CD4-positive, alpha-beta T cell treated with Interferon gamma for 1 hour (primary cell): Measurements from ENCODE around the gene PSME4.

Source experiments
- DNase-seq: peaks from one replicate; pipeline ENCODE4 v3.0.0-alpha.2; 2020

Gene PSME4, protein sequence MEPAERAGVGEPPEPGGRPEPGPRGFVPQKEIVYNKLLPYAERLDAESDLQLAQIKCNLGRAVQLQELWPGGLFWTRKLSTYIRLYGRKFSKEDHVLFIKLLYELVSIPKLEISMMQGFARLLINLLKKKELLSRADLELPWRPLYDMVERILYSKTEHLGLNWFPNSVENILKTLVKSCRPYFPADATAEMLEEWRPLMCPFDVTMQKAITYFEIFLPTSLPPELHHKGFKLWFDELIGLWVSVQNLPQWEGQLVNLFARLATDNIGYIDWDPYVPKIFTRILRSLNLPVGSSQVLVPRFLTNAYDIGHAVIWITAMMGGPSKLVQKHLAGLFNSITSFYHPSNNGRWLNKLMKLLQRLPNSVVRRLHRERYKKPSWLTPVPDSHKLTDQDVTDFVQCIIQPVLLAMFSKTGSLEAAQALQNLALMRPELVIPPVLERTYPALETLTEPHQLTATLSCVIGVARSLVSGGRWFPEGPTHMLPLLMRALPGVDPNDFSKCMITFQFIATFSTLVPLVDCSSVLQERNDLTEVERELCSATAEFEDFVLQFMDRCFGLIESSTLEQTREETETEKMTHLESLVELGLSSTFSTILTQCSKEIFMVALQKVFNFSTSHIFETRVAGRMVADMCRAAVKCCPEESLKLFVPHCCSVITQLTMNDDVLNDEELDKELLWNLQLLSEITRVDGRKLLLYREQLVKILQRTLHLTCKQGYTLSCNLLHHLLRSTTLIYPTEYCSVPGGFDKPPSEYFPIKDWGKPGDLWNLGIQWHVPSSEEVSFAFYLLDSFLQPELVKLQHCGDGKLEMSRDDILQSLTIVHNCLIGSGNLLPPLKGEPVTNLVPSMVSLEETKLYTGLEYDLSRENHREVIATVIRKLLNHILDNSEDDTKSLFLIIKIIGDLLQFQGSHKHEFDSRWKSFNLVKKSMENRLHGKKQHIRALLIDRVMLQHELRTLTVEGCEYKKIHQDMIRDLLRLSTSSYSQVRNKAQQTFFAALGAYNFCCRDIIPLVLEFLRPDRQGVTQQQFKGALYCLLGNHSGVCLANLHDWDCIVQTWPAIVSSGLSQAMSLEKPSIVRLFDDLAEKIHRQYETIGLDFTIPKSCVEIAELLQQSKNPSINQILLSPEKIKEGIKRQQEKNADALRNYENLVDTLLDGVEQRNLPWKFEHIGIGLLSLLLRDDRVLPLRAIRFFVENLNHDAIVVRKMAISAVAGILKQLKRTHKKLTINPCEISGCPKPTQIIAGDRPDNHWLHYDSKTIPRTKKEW (N-terminal part only)

DNA sequence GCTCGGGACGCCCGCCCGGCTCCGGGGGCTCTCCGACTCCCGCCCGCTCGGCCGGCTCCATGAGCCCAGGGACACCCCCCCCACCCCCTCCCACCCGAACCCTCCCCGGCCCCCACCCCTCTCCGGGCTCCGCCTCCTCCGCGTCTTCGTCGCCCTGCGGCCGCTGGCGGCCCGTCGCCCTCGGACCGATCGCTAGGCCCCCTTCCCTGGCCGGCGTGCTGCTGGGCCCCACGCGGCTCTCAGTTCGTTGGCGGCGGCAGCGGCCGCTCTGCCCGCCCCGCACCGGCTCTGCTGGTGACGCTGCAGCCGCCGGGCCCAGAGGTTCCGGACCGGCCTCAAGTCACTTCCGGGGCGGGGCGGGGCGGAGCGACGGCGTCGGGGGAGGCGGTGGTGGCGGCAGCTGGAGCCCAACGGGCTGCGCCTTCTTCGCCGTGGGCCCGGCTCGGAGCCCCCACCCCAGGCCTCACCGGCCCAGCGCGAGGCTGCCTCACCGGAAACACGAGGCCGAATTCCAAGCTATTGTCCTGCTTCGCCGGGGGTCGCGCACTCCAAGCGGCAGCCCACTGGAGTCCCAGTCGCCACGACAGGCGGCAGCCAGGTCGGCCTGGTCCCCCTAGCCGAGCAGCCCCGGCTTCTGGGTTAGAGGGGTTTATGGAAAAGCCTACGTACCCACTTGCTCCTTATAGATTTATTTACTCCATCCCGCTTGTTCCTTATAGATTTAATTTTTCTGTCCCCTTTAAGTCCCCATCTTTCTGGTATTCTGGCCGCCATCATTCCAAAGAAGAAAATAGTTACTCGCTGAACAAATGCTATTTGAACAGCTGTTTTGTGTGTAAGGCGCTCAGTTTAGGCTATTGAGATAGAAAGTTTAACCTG lies at the start of gene PSME4:
Gene PSME4 (minus strand): TSS at position 270 of the 879 bp plus-strand sequence. CDS start 209 bp downstream, at position 61.
- DNase-seq, result peak; percentile 90

DNA sequence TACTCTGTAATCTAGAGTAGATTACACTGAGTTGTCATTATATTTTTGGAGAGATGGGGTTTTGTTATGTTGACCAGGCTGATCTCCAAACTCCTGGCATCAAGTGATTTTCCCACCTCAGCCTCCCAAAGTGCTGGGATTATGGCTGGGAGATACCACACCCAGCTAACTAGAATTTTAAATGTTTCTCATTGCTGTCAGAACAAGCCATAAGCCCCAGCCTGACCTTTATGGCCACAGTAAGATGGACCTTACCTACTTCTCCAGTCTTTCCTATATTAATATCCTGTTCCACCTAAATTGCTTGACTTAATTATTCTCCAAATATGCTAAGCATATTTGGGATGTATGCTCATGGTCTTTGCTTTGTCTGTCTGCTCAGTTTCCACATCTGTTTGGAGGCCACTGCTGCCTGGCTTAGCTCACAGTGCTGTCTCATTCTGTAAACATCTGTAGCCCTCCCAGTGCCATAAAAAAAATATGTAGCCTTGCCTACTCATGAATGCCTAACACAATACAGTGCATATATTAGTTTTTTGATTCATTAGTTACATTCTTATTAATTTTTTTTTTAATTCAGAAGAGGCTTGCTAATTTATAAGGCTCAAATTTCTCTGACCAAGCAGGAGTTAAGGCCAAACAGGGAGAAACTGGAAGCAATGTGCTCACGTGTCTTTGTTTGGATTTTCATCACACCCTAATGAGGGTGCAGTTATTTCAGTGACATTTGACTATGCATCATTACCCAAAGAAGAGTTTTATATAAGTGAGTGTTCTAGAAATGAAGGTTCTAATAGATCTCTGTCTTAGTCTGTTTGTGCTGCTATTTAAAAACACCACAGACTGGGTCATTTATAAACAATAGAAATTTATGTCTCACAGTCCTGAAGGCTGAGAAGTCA lies 45.3 kb upstream of the PSME4 start:
- no peak for DNase-seq

DNA sequence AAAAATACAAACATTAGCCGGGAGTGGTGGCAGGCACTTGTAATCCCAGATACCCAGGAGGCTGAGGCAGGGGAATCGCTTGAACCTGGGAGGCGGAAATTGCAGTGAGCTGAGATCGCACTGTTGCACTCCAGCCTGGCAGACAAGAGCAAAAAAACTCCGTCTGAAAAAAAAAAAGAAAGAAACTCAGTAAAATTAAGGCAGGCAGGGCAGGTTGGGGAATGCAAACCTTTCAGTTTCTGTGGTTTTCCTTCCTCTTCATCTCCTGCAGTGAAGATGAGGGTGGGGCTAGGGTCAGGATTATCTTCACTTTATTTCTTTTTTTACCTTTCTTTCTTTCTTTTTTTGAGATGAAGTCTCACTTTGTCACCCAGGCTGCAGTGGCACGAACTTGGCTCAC lies 43.2 kb upstream of the PSME4 start:
- DNase-seq, result no peak

DNA sequence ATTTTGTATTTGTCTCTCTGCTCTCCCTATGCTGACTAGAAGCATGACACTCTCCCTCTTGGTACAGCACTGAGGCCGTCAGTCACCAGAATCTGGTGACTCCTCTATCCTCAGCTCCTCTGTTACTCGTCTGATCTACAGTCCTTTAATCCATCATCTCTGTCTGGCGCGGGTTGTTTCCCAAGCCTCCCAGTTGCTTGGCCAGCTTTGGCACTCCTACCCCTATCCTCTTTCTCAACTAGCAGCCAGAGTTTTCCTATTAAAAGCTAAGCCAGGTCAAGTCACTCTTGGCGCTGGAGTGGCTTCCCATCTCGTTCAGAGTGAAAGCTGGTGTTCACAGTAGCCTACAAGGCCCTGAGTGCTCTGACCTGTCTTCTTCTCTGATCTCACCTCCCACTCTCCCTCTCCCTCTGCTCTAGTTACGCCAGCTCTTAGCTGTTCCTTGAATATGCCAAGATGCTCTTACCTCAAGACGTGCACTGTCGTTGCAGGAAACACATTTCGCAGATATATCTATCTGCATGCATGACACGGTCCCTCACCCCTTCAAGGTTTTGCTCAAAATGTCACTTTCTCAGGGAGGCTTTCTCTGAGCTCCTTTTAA lies 41.8 kb upstream of the PSME4 start:
- DNase-seq, result no peak

DNA sequence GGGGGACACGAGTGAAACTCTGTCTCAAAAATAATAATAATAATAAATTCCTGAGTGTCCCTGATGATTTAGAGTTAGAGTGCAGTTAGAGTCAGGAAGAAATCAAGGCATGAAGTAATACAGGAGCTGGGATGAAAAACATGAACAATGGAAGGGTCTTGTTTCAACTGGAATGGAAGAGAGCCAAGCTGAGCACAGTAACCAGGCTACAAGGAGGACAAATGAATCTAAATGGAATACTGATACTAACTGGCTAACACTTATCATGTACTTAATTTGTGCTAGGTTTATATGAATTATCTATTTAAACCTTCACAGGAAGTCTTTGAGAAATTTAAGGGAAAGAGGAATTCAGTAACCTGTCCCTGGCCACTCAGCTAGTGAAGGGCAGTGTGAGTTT lies 38.8 kb upstream of the PSME4 start:
- no peak for DNase-seq

DNA sequence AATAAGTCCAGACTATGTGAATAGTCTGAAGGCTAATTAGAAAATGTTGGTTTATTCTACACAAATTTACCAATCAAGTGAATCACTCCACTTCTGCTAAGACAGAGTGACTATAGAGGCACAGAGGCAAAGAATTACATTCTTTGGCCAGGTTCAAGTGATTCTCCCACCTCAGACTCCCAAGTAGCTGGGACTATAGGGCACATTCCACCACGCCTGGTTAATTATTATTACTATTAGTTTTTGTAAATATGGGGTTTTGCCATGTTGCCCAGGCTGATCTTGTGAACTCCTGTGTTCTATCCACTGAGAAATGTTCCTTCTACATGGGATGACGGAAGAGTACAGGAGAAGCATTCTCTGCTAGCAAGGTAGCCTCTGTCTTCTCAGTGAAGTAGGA lies 37.6 kb upstream of the PSME4 start:
- DNase-seq, result no peak

DNA sequence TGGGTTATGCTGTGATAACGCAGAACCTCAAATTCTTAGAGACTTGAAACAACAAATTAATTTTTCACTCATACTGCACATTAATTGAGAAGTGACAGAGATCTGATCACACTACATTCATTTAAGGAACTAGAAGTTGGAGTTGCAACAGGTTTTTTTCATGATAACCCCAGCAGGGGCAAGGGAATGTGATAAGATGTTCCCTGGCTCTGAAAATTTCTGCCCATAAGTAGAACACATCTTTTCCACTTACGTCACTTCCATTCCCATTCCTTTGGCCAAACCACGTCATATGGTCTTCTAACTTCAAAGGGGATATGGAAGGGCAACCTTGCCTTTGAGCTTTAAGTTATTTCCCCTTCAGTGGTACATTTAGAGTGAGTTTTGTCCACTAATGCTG lies 29.7 kb upstream of the PSME4 start:
- no peak for DNase-seq

DNA sequence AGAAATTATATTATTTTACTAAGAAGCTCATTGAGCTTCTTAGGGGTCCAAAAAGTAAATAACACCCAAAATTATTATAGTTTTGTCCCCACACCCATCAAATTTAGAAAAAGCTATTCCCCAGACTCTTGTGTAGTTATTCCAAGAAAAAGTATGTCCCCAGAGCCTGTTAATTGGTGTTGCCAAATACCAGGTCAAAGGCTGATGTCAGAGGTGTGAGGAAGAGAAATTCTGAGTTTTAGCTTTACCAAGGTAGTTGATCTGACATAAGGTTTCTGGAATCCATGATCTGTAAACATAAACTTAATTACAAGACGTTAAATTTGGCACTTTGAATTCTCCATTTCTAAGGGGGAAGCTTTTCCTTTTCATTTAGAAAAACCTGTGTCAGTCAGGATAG lies 29.3 kb upstream of the PSME4 start:
- no peak for DNase-seq

DNA sequence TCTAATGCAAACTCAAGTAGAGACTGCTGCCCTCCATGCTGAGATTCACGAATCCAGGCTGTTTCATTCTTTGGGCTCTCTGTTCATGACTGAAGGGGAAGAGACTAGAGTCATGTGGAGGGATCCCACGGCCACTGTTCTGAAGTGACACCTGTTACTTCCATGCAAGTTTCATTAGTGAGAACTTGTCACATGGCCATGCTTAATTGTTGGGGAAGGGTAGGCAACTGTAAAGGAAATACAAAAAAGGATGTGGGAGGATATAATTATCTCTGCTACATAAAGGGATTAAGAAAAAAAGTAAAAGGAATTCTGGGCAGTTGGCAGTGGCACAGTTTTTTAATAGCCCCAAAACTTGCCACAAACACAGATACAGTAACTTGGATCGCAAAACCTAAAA lies 28.0 kb upstream of the PSME4 start:
- DNase-seq, result no peak

DNA sequence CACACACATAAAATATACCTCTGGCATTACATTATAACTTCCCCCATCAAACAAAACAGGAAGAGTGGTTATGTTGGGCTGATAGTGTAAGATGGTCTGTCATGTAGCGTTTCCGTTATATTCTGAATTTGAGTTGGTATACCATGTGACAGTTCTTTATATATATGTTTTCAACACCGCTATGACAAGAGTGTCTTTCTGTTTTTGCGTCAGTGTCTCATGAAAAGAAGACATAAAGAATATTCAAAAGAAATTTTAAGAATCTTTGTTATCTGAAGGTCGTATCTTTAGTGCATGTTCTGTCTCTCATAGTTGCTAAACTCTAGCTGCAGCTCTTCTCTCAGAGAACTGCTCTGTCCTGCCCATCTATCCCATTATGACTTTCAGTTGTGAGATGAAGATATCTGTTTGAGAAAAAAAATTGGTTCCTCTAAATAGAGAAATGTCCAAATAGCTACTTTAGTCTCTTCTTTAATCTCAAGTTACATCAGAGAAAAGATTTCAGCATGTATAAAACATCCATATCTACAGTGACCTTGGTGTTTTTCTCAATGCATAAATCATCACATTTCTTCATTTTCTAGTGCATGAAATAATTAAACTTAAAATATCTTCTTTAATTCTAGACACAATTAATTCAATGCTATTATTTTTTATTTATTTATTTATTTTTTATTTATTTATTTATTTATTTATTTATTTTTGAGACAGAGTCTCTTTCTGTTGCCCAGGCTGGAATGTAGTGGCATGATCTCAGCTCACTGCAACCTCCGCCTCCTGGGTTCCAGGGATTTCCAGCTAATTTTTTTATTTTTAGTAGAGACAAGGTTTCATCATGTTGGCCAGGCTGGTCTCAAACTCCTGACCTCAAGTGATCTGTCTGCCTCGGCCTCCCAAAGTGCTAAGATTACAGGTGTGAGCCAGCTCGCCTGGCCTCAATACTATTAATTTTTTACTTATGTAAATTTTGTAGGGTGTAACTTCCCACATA lies 24.3 kb upstream of the PSME4 start:
- DNase-seq, result no peak

DNA sequence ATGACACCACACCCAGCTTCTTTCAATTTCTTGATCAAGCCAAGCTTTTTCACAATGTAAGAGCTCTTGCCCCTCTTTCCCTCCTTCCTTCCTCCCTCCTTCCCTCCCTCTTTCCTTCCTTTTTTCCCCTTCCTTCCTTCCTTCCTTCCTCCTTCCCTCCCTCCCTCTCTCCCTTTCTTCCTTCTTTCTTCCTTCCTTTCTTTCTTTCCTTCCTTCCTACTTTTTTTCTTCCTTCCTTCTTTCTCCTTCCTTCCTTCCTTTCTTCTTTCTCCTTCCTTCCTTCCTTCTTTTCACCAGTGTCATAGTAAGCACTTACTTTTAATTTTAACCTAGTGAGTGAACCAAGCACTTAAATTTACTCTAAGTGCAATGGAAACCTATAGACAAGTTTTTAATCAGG lies 21.2 kb upstream of the PSME4 start:
- no peak for DNase-seq

DNA sequence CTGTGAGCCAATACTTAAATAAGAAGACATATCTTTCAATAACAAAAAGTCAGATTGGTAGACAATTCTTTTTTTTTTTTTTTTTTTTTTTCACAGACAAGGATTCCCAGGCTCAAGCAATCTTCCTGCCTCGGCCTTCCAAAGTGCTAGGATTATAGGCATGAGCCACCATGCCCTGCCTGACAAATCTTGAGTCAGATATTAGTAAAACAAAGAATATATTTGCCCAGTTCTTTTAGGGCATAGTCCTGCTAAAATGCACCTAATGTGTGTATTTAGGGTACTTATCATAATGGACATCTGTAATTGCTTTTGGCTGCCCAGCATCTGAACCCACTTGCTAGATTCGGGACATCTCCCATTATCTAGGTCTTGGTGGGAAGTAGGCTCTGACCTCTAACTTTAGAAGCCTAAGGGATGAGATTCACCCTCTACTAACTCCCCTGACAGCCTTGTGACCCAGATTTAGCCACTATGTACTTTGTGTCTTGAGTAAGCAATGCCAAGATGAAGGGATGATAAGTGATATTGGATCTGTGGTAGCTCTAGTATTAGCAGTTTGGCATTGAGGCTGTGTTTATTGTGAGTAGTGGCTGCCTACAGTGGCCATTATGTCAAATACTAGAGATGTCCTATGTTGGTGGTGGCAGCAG lies 18.5 kb upstream of the PSME4 start:
- no peak for DNase-seq

DNA sequence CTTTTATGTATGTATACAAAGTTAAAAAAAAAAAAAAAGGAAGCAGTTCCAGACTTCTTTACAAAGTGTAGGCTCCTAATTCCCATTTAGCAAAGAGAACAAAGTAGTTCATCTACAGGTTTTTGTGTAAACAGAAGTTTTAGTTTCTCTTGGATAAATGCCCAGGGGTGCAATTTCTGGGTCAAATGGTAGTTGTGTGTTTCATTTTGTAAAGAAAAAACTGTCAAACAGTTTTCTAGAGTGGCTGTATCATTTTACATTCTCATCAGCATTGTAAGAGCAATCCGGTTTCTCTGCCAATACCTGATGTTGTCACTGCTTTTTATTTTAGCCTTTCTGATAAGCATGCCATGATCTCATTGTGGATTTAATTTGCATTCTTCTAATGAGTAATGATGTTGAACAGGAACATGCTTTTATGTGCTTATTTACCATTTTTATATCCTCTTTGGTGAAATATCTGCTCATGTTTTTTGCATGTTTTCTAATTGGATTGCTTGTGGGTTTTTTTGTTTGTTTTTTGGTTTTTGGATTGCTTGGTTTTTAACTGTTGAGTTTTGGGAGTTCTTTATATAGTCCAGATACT lies 16.6 kb upstream of the PSME4 start:
- no peak for DNase-seq

DNA sequence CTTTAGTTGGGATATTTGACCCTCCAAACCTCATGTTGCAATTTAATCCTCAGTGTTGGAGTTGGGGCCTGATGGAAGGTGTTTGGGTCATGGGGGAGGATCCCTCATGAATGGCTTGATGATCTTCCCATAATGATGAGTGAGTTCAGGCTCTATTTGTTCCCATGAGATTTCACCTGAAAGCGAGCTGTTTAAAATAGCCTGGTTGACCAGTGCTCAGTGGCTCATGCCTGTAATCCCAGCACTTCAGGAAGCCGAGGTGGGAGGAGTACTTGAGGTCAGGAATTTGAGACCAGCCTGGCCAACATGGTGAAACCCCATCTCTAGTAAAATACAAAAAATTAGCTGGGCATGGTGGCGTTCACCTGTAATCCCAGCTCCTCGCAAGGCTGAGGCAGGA lies 14.9 kb upstream of the PSME4 start:
- DNase-seq, result no peak

DNA sequence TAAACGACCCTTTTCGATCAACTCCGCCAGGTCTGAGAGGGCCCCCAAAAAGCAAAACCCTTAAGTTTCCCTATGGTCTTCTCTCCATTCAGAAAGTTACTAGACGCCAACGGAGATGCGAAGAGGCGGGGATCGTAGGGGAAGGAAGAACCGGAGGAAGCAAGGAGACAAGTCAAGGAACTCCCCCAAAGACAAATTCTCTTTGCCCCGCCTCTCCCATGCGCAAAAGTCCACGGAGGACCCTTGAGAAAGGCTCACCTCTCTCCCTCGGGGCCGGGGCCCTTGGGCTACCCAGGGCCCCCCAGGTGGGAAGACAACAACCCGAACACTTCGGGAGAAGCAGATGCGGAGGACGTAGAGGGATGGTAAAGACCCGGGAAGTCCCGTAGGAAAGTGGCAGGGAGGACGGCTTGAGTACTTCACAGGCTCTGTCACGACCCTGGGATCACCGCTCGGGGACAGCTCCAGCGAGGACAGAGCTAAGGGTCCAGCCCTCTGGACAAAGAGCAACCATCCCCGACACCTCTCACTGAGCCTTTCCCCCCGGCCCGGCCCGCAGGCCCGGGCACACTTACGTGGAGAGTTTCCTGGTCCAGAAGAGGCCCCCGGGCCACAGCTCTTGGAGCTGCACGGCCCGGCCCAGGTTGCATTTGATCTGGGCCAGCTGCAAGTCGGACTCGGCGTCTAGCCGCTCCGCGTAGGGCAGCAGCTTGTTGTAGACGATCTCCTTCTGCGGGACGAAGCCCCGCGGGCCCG lies 647 bp downstream of the PSME4 start:
- peak; percentile 16 for DNase-seq

DNA sequence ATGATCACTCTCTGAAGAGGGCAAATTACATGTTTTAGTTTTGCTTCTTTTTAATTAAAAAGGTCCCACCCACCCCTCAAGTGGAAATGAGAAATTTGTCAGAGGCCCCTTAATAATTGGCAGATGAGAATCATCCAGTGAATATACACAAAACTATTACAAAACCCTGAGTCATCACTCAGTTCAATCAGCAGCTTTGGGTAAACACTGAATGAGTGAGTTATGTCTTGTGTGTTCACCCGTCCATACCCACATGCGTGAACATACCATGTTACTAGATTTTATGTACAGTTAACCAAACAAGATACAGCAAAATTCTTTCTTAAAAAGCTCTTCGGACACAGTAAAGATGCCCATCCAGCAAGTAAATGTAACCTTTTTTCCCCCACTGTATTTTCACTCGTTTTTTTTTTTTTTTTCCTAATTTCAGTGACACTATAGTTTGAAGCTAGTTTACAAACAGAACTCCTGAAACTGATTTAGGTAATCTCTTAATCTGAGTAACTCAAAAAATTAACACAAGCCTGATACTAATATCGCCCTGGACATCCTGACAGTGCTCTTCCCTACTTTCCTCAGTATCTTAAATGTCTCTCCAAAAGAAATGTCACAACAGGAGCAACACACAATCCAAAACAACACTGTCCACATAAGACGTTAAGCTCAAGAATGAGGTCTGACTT lies 1.4 kb downstream of the PSME4 start:
- no peak for DNase-seq
